SJSA1 (cell line): ENCODE results near the gene STIM1. TPM values are rescaled to one million over a fixed set of nuclear protein-coding genes. Genes with fewer than 3 reads are reported as not detected.

Experiments
- DNase-seq, 2 experiments: peaks; one replicate each; pipeline ENCODE4 v3.0.0-alpha.2; 2015 to 2020; ENCODE audit warnings: low spot score in 2 of 2, low read depth in 1 of 2
- H3K27ac ChIP-seq: fragments of 250-450 bp; sonication (Bioruptor Pico); 2 replicates; pipeline ENCODE4 v1.5.1; 2020; ENCODE audit warnings: mild to moderate bottlenecking, moderate library complexity
- H3K27me3 ChIP-seq: fragments of 250-450 bp; sonication (Bioruptor Pico); replicated peaks from 2 replicates; pipeline ENCODE4 v1.5.1; 2020; ENCODE audit warnings: mild to moderate bottlenecking, moderate library complexity
- H3K36me3 ChIP-seq: fragments of 250-450 bp; sonication (Bioruptor Pico); 2 replicates; pipeline ENCODE4 v1.5.1; 2020; ENCODE audit warnings: mild to moderate bottlenecking
- H3K4me1 ChIP-seq: fragments of 250-450 bp; sonication (Bioruptor Pico); replicated peaks from 2 replicates; pipeline ENCODE4 v1.6.1; 2021; ENCODE audit warnings: mild to moderate bottlenecking
- H3K4me3 ChIP-seq: fragments of 250-450 bp; sonication (Bioruptor Pico); 2 replicates; pipeline ENCODE4 v1.5.1; 2020; ENCODE audit warnings: mild to moderate bottlenecking
- H3K9me3 ChIP-seq: fragments of 250-450 bp; sonication (Bioruptor Pico); replicated peaks from 2 replicates; pipeline ENCODE4 v1.5.1; 2020; ENCODE audit warnings: mild to moderate bottlenecking
- total RNA-seq: library from RNA; depleted of rRNA; stranded (reverse); fragments of >200 nt; shearing (Covaris generic); gene quantifications from 2 replicates; pipeline ENCODE4 v1.2.3, GENCODE V29; 2014

Gene STIM1
- total RNA-seq, 1 experiment from 2014 or later = 87.2 TPM

DNA sequence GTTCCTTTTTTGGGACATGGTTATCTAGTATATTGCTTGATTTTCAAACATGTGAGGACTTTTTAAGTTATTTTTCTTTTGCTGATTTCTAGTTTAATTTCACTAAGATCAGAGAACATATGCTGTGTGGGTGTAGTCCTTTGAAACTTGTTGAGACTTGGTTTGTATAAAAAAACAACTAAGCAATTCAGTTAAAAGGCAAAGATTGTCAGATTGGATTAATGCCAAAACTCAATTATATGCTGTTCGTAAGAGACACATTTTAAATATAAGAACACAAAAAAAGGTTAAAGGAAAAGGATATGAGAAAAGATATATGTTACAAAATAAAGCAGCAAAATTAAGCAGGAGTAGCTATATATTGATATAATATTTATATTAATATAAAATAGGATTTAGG, 221.3 kb downstream of the STIM1 start:
- DNase-seq = no peak
- H3K27me3 ChIP-seq = no peaks in the 10 kb centered on the region
- no peak overlapping the region for H3K27ac ChIP-seq
- H3K4me1 ChIP-seq = peaks cover 4% of the 10 kb centered on the region
- no peaks in the 10 kb centered on the region for H3K9me3 ChIP-seq
- no peak overlapping the region for H3K4me3 ChIP-seq
- peaks cover 21% of the 10 kb centered on the region for H3K36me3 ChIP-seq

DNA sequence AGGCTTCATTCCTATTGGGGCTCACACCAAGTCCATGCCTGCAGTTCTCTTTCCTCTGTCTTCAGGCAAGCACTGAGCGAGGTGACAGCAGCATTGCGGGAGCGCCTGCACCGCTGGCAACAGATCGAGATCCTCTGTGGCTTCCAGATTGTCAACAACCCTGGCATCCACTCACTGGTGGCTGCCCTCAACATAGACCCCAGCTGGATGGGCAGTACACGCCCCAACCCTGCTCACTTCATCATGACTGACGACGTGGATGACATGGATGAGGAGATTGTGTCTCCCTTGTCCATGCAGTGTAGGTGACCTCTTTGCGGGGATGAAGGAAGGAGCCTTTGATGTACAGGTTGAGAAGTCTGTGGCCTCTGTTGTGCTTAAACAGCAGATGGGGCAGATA, 227.7 kb downstream of the STIM1 start:
- Histone ChIP-seq H3K36me3 (peaks cover 33% of the 10 kb centered on the region), H3K27me3 (no peaks in the 10 kb centered on the region), H3K4me3 (no peak overlapping the region), H3K4me1 (0 out of 2 replicates have a peak, but pooled peaks cover 7% of the 10 kb centered on the region), H3K27ac (no peak overlapping the region), H3K9me3 (no peaks in the 10 kb centered on the region; the same call in 1 of the 2 replicates)
- DNase-seq = no peak

DNA sequence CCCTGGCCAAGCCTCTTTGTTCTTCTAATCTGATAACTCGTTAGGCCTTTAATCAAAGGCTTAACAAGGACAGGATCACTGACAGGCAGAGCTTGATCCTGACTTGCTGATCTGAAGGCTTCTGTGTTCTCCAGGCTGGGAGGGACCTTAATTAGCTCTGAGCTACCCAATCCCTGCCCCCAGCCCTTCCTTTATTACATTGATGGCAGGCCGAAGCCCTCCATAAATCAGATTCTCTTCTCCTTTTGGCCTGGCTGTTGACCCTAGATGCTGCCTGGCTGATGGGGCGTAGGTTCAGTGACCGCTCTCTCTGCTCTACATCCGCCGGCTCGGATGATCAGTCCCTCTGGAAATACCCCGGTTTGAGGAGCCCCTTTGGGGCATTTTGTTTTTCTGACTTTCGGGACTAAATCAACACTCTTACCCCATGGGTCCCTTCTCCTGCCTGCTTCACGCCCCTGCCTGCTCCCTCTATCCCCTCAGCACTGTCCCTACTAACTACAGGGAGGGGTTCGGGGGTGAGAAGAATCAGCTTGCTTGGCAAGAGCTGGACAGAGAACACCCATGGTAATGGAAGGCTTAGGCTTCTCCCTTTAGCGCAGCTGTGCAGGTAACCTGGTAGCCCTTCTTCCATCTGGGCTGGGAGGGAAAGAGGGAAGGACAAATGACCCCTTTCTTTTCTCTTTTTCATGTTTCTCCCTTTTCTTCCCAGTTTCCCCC, 229.1 kb downstream of the STIM1 start:
- no peak overlapping the region for H3K27ac ChIP-seq
- no peaks in the 10 kb centered on the region; the same call in 1 of the 2 replicates for H3K9me3 ChIP-seq
- H3K4me3 ChIP-seq = no peak overlapping the region
- DNase-seq = no peak
- no peaks in the 10 kb centered on the region for H3K27me3 ChIP-seq
- H3K4me1 ChIP-seq = 0 out of 2 replicates have a peak, but pooled peaks cover 7% of the 10 kb centered on the region
- H3K36me3 ChIP-seq = peaks cover 35% of the 10 kb centered on the region

GRCh38 chr11:4085575-4085974, 230.1 kb downstream of the STIM1 start:
- Histone ChIP-seq H3K9me3 (no peaks in the 10 kb centered on the region; the same call in 1 of the 2 replicates), H3K27me3 (no peaks in the 10 kb centered on the region), H3K27ac (no peak overlapping the region), H3K4me1 (0 out of 2 replicates have a peak, but pooled peaks cover 7% of the 10 kb centered on the region), H3K36me3 (peaks cover 35% of the 10 kb centered on the region), H3K4me3 (no peak overlapping the region)
- DNase-seq = no peak

- Histone ChIP-seq H3K4me1 (0 out of 2 replicates have a peak, but pooled peaks cover 7% of the 10 kb centered on the region), H3K27ac (no peak overlapping the region), H3K4me3 (no peak overlapping the region), H3K9me3 (no peaks in the 10 kb centered on the region; the same call in 1 of the 2 replicates), H3K27me3 (no peaks in the 10 kb centered on the region), H3K36me3 (peaks cover 28% of the 10 kb centered on the region)
- DNase-seq = no peak
These were observed 231.3 kb downstream of the STIM1 start for GRCh38 chr11:4086575-4087353.

DNA sequence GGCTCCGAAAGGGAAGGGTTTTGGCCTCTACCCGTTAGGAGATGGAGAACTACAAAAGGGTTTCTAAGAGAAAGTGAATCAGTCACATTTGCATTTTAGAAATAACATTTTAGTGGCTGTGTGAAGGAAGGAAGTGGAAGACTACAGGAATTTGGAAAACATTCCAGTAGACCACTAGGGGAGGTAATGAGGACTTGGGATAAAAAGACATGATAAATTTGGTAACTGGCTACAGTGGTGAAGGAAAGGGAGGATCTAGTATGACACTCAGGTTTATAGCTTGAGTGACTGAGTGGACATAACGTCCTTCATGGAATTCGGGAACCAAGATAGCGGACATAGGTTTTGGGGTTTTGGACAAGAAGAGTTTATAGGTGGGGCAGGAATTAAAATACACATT, 232.1 kb downstream of the STIM1 start:
- Histone ChIP-seq H3K27ac (no peak overlapping the region), H3K36me3 (peaks cover 28% of the 10 kb centered on the region), H3K9me3 (no peaks in the 10 kb centered on the region; the same call in 1 of the 2 replicates), H3K4me1 (0 out of 2 replicates have a peak, but pooled peaks cover 7% of the 10 kb centered on the region), H3K27me3 (no peaks in the 10 kb centered on the region), H3K4me3 (no peak overlapping the region)
- DNase-seq = peak in 1 of 2 experiments; percentile 23

GRCh38 chr11:4090258-4090657, 234.8 kb downstream of the STIM1 start:
- Histone ChIP-seq H3K9me3 (no peaks in the 10 kb centered on the region), H3K27ac (no peak overlapping the region), H3K27me3 (no peaks in the 10 kb centered on the region), H3K4me1 (peaks cover 15% of the 10 kb centered on the region; the same call in 1 of the 2 replicates), H3K4me3 (no peak overlapping the region), H3K36me3 (peaks cover 22% of the 10 kb centered on the region)
- no peak for DNase-seq

- Histone ChIP-seq H3K27me3 (no peaks in the 10 kb centered on the region), H3K4me1 (peaks cover 31% of the 10 kb centered on the region), H3K27ac (no peak overlapping the region), H3K36me3 (peaks cover 29% of the 10 kb centered on the region), H3K9me3 (no peaks in the 10 kb centered on the region), H3K4me3 (no peak overlapping the region)
- no peak for DNase-seq
These were observed 236.6 kb downstream of the STIM1 start for GRCh38 chr11:4092026-4092425.

DNA sequence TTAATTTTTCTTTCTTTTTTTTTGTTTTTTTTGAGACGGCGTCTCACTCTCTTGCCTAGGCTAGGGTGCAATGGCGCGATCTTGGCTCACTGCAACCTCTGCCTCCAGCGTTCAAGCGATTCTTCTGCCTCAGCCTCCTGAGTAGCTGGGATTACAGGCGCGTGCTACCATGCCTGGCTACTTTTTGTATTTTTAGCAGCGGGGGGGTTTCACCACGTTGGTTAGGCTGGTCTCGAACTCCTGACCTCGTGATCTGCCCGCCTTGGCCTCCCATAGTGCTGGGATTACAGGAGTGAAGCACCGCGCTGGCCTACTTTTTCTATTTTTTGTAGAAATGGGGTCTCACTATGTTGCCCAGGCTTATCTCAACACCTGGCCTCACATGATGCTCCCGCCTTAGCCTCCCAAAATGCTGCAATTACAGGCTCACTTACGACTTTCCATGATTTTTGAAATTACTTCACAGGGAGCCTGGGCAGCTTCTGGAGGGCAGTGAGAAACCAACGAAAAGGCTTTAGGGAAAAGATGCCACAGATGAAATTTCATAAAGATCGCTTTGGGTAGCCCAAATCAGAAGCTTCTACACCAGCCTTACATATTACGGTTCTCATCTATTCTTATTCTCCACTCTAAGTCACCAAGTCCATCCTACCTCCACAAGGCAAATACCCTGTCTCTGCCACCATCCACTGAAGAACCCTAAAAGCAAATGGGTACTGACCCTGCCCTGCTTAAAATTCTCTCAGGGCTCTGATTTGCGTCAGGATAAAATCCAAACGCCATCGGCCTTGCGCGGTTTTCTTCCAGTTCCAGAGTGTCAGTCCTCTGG, 238.3 kb downstream of the STIM1 start:
- H3K9me3 ChIP-seq = no peaks in the 10 kb centered on the region
- H3K27ac ChIP-seq = peak overlapping the region; percentile 92
- DNase-seq = no peak
- H3K27me3 ChIP-seq = no peaks in the 10 kb centered on the region
- peaks cover 20% of the 10 kb centered on the region for H3K36me3 ChIP-seq
- H3K4me1 ChIP-seq = peaks cover 32% of the 10 kb centered on the region
- peak overlapping the region; percentile 55 for H3K4me3 ChIP-seq

GRCh38 chr11:4094348-4095291, 239.2 kb downstream of the STIM1 start, which contains the start of gene RRM1:
Gene RRM1, plus strand, starts transcription at chr11:4094799. Its CDS starts 214 bp downstream, at chr11:4095013.
- Histone ChIP-seq H3K4me3 (peak within 1 kb of the TSS; percentile 55), H3K9me3 (no peaks in the 10 kb centered on the region), H3K27me3 (no peaks in the 10 kb centered on the region), H3K36me3 (peaks cover 26% of the 10 kb centered on the region), H3K4me1 (peaks cover 32% of the 10 kb centered on the region), H3K27ac (peak within 1 kb of the TSS; percentile 92)
- peak; percentile 99 for DNase-seq

- Histone ChIP-seq H3K4me3 (peak overlapping the region; percentile 55), H3K9me3 (no peaks in the 10 kb centered on the region), H3K27ac (peak overlapping the region; percentile 92), H3K27me3 (no peaks in the 10 kb centered on the region), H3K4me1 (peaks cover 32% of the 10 kb centered on the region), H3K36me3 (peaks cover 37% of the 10 kb centered on the region)
- DNase-seq = peak in 1 of 2 experiments; percentile 68
These were observed 240.2 kb downstream of the STIM1 start for GRCh38 chr11:4095509-4096230.

- H3K4me3 ChIP-seq = no peak overlapping the region
- no peak overlapping the region for H3K27ac ChIP-seq
- H3K36me3 ChIP-seq = peaks cover 56% of the 10 kb centered on the region
- no peak for DNase-seq
- H3K9me3 ChIP-seq = no peaks in the 10 kb centered on the region
- H3K27me3 ChIP-seq = no peaks in the 10 kb centered on the region
- H3K4me1 ChIP-seq = peaks cover 32% of the 10 kb centered on the region
These were observed 242.7 kb downstream of the STIM1 start for GRCh38 chr11:4098026-4098621.
